ENCODE measurements around the gene KIAA1671. TPM values are rescaled to one million over a fixed set of nuclear protein-coding genes. Genes with fewer than 3 reads are reported as not detected.

The KIAA1671 gene
- total RNA-seq, 1 experiment from 2014 or later, result 63.1 TPM

GRCh38 chr22:25083056-25083806 is 130.7 kb downstream of the KIAA1671 start:
- DNase-seq, result no peak
- H3K9me3 Mint-ChIP-seq (ENCODE audit: low read depth, unreplicated experiment), result no peaks in the 10 kb centered on the region
- peak overlapping the region; percentile 30 for H3K27ac Mint-ChIP-seq (ENCODE audit: unreplicated experiment)
- H3K36me3 Mint-ChIP-seq (ENCODE audit: insufficient read depth, unreplicated experiment), result peaks cover 7% of the 10 kb centered on the region
- no peak overlapping the region for H3K4me3 Mint-ChIP-seq (ENCODE audit: low read depth, unreplicated experiment)
- intact Hi-C loops (cut with micrococcal nuclease; ENCODE audit: unreplicated experiment), result loop anchor here (5.0 kb wide), 1 partner anchor 49 kb away; no protein-coding TSS in a partner anchor
- BruUV-seq (replicated peaks), result no TSS peak
- TF ChIP-seq, protein P1, sequence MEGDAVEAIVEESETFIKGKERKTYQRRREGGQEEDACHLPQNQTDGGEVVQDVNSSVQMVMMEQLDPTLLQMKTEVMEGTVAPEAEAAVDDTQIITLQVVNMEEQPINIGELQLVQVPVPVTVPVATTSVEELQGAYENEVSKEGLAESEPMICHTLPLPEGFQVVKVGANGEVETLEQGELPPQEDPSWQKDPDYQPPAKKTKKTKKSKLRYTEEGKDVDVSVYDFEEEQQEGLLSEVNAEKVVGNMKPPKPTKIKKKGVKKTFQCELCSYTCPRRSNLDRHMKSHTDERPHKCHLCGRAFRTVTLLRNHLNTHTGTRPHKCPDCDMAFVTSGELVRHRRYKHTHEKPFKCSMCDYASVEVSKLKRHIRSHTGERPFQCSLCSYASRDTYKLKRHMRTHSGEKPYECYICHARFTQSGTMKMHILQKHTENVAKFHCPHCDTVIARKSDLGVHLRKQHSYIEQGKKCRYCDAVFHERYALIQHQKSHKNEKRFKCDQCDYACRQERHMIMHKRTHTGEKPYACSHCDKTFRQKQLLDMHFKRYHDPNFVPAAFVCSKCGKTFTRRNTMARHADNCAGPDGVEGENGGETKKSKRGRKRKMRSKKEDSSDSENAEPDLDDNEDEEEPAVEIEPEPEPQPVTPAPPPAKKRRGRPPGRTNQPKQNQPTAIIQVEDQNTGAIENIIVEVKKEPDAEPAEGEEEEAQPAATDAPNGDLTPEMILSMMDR (IDR thresholded peaks at IDR 0.05; ENCODE audit: unreplicated experiment), result no peak
- no peaks in the 10 kb centered on the region for H3K27me3 Mint-ChIP-seq (ENCODE audit: unreplicated experiment)
- CTCF ChIA-PET, result interaction anchor here (1.3 kb wide), 1 partner anchor 28 kb away, joined by 5 read pairs; no protein-coding TSS in a partner anchor
- H3K4me1 Mint-ChIP-seq (ENCODE audit: low read depth, unreplicated experiment), result peaks cover 52% of the 10 kb centered on the region

DNA sequence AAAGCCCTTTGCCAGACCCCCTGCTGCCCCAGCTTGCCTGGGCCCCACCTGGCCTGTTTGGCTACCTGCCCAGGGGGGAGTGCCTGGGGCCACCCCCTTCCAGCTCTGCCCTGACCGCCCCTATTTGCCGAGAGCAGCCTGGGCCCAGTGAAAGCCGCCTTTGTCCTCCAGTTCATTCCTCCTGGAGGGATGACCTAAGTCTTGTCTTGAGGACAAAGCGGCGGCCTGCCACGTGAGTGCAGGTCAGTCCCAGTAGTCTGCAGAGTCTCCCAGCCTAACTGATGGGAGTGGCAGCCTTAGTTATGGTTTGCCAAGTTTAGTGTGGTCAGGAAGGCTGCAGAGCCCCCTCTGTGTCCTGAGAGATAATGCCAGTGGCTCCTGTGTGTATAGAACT is 131.3 kb downstream of the KIAA1671 start:
- intact Hi-C loops (cut with micrococcal nuclease; ENCODE audit: unreplicated experiment), result loop anchor here (5.0 kb wide), 1 partner anchor 48 kb away; no protein-coding TSS in a partner anchor
- TF ChIP-seq, protein P1 (IDR thresholded peaks at IDR 0.05; ENCODE audit: unreplicated experiment), result no peak
- Mint-ChIP-seq H3K27me3 (ENCODE audit: unreplicated experiment) (no peaks in the 10 kb centered on the region), H3K4me3 (ENCODE audit: low read depth, unreplicated experiment) (no peak overlapping the region), H3K4me1 (ENCODE audit: low read depth, unreplicated experiment) (peaks cover 52% of the 10 kb centered on the region), H3K27ac (ENCODE audit: unreplicated experiment) (peak overlapping the region; percentile 30), H3K36me3 (ENCODE audit: insufficient read depth, unreplicated experiment) (peaks cover 7% of the 10 kb centered on the region), H3K9me3 (ENCODE audit: low read depth, unreplicated experiment) (no peaks in the 10 kb centered on the region)
- DNase-seq, result peak; percentile 84
- CTCF ChIA-PET, result interaction anchor here (1.3 kb wide), 1 partner anchor 28 kb away, joined by 5 read pairs; no protein-coding TSS in a partner anchor
- no TSS peak for BruUV-seq (replicated peaks)

GRCh38 chr22:25084405-25085107 is 132.0 kb downstream of the KIAA1671 start:
- BruUV-seq (replicated peaks), result no TSS peak
- H3K9me3 Mint-ChIP-seq (ENCODE audit: low read depth, unreplicated experiment), result no peaks in the 10 kb centered on the region

DNA sequence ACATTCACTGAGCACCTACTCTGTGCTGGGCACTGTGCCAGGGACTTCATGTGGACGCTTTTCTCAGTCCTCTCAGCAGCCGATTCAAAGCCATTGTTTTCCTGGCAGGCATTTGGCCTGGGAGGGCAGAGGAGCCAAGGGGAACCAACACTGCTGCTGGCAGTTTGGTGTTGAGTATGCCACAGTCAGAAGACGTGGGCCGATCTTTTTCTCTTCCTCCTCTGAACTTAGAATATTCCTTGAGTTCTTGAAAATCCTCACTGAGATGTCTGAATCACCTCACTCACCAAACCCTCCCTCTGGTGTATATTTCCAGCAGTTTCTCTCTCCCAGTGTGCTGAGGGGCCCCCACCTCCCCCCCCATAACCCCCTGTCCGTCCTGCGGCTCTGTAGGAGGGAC is 132.6 kb downstream of the KIAA1671 start:
- intact Hi-C loops (cut with micrococcal nuclease; ENCODE audit: unreplicated experiment), result no loop called here
- no peak overlapping the region for H3K4me3 Mint-ChIP-seq (ENCODE audit: low read depth, unreplicated experiment)
- H3K36me3 Mint-ChIP-seq (ENCODE audit: insufficient read depth, unreplicated experiment), result peaks cover 7% of the 10 kb centered on the region
- BruUV-seq (replicated peaks), result no TSS peak
- H3K27me3 Mint-ChIP-seq (ENCODE audit: unreplicated experiment), result no peaks in the 10 kb centered on the region
- DNase-seq, result no peak
- TF ChIP-seq, protein P1 (IDR thresholded peaks at IDR 0.05; ENCODE audit: unreplicated experiment), result no peak
- H3K4me1 Mint-ChIP-seq (ENCODE audit: low read depth, unreplicated experiment), result peaks cover 52% of the 10 kb centered on the region
- CTCF ChIA-PET, result interaction anchor here (1.9 kb wide), 1 partner anchor 87 kb away, joined by 3 read pairs; no protein-coding TSS in a partner anchor
- H3K9me3 Mint-ChIP-seq (ENCODE audit: low read depth, unreplicated experiment), result no peaks in the 10 kb centered on the region
- H3K27ac Mint-ChIP-seq (ENCODE audit: unreplicated experiment), result no peak overlapping the region

More at GRCh38 chr22:25084405-25085107, 132.0 kb downstream of the KIAA1671 start:
- TF ChIP-seq, protein P1 (IDR thresholded peaks at IDR 0.05; ENCODE audit: unreplicated experiment), result no peak
- intact Hi-C loops (cut with micrococcal nuclease; ENCODE audit: unreplicated experiment), result loop anchor here (5.0 kb wide), 1 partner anchor 48 kb away; no protein-coding TSS in a partner anchor
- CTCF ChIA-PET, result interaction anchor here (1.3 kb wide), 1 partner anchor 27 kb away, joined by 5 read pairs; no protein-coding TSS in a partner anchor
- no peak for DNase-seq
- H3K4me3 Mint-ChIP-seq (ENCODE audit: low read depth, unreplicated experiment), result no peak overlapping the region
- no peak overlapping the region for H3K27ac Mint-ChIP-seq (ENCODE audit: unreplicated experiment)
- peaks cover 52% of the 10 kb centered on the region for H3K4me1 Mint-ChIP-seq (ENCODE audit: low read depth, unreplicated experiment)
- H3K36me3 Mint-ChIP-seq (ENCODE audit: insufficient read depth, unreplicated experiment), result peaks cover 7% of the 10 kb centered on the region
- no peaks in the 10 kb centered on the region for H3K27me3 Mint-ChIP-seq (ENCODE audit: unreplicated experiment)
